DMS53 (cell line): ENCODE data around the gene FADS3.

ENCODE experiments used
- DNase-seq: peaks from one replicate; lab custom pipeline; 2025; lab: John Stamatoyannopoulos, UW

FADS3 gene

GRCh38 chr11:61834278-61835048 lies 56.9 kb downstream of the FADS3 start:
- no peak for DNase-seq

DNA sequence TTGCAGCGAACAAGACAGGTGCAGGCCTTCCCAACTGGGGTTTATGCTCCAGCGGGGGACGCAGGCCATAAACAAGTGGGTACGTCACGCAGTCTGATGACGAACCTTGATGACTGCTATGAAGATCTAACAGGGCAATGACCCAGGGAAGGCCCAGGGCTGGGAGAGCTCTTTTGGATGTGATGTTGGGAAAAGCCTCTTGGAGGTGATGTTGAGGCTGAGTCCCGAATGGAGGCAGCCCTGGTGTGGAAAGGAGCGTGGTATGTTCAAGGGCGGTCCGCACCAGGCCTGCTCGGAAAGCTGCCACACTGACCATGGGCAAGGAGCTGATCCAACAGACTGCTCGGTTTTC lies 57.4 kb downstream of the FADS3 start:
- DNase-seq = no peak

GRCh38 chr11:61833471-61833870 lies 57.9 kb downstream of the FADS3 start:
- no peak for DNase-seq

GRCh38 chr11:61832754-61833153 lies 58.6 kb downstream of the FADS3 start:
- no peak for DNase-seq

DNA sequence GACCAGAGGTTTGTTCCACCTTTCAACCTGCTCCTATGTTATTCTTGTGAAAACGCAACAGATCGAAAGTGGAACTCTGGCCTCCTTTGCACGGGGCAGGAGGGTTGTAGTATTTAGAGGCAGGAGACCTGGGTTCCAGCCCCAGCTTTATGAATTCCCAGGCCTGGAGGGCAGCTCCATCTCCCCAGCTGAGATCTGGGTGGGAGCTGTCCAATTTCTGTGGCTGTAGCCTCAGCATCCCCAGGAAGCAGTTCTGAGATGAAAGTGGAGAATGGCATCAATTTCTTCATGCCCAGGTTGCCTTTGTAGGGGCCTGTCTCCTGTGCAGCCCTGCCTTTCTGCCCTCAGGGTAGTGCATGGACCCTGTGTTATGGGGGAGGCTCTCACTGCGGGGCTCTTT lies 59.1 kb downstream of the FADS3 start:
- DNase-seq = no peak

GRCh38 chr11:61830237-61831105 lies 60.9 kb downstream of the FADS3 start:
- no peak for DNase-seq

- DNase-seq = no peak
These were observed 61.5 kb downstream of the FADS3 start for GRCh38 chr11:61829806-61830205.

DNA sequence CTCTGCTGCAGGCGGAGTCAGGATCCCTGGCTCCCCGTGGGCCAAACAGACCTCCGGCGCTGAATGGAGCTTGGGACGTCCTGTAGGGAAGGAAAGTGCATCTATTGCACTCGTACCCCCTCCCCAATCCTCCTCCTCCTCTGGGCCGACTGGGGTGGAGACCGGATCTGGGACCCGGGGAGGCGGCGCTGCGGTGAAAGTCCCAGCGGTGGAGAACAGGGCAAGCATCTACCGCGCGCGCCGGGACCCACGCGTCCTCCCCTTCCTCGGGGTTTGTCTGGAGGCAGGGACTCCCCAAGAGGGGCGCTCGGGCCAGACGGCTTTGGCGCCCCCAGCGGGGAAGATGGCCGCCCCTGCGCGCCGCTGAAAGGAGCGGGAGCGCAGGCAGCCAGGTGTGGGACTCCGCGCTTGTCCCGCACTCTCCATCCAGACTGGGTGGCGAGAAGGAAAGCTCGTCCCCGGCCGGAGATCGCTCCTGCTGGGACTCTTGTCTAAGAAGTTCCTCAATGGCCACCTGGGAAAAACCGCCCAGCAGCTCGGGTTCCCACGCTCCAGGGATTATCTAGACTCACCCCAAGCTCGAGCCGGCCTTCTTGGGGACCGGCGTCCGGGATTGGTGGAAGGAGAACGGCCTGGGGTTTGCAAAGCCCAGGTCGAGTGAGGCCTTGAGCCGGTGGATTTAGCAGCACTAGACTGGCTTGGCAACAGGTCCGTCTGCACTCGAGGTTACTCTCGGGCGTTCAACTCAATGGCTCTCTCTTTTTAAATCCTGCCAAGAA lies 62.5 kb downstream of the FADS3 start:
- peak; percentile 73 for DNase-seq

DNA sequence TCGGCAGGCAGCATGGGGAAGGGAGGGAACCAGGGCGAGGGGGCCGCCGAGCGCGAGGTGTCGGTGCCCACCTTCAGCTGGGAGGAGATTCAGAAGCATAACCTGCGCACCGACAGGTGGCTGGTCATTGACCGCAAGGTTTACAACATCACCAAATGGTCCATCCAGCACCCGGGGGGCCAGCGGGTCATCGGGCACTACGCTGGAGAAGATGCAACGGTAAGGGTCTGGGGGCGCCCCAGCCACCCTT lies 63.0 kb downstream of the FADS3 start:
- DNase-seq = no peak

GRCh38 chr11:61827571-61828378 lies 63.6 kb downstream of the FADS3 start, which contains the start of gene FADS2:
TSS of gene FADS2 (plus strand) at chr11:61828300. CDS start at chr11:61828391, 91 bp downstream.
- DNase-seq = peak; percentile 98

GRCh38 chr11:61826930-61827570 lies 64.3 kb downstream of the FADS3 start:
- DNase-seq = peak; percentile 42
